Panc1 (cell line): Measurements from ENCODE around the gene FUT3. TPM values are rescaled to one million over a fixed set of nuclear protein-coding genes. Genes with fewer than 3 reads are reported as not detected.

ENCODE experiments used
- ATAC-seq: fragments of 200-7000 bp; cut with Tn5 transposase; 2 replicates; pipeline ENCODE4 v1.9.1; 2020; ENCODE audit warnings: mild to moderate bottlenecking, moderate library complexity
- BruUV-seq: library from RNA; stranded (reverse); fragments of 400-500 nt; replicated peaks from 2 replicates; lab custom pipeline; 2021; lab: Mats Ljungman, UMichigan
- CTCF ChIA-PET: fragments of 300-600 bp; sonication (Branson Sonifier 250); formaldehyde crosslinking; loops from one replicate; lab custom pipeline; 2022; ENCODE audit warnings: antibody characterized with exemption; lab: Charles Lee
- POLR2A ChIA-PET: fragments of 300-600 bp; sonication (Branson Sonifier 250); formaldehyde crosslinking; loops from one replicate; lab custom pipeline; 2022; ENCODE audit warnings: antibody characterized with exemption; lab: Charles Lee
- DNase-seq: peaks from one replicate; pipeline ENCODE4 v3.0.0-alpha.2; 2010; ENCODE audit warnings: low read depth, low spot score
- H3K27ac ChIP-seq: 2 replicates; pipeline ENCODE4 v1.5.1; 2011; ENCODE audit warnings: mild to moderate bottlenecking, low read length, inconsistent platforms
- H3K27me3 ChIP-seq: fragments of 200-500 bp; sonication (Bioruptor generic); 2 replicates; pipeline ENCODE4 v1.6.0; 2014; ENCODE audit warnings: low read length, inconsistent platforms; ENCODE audit not compliant: control insufficient read depth, insufficient read depth
- H3K36me3 ChIP-seq: fragments of 200-500 bp; sonication (Bioruptor generic); 2 replicates; pipeline ENCODE4 v1.5.1; 2014; ENCODE audit warnings: inconsistent platforms, mild to moderate bottlenecking, low read length, moderate library complexity; ENCODE audit not compliant: control insufficient read depth, insufficient read depth
- H3K4me1 ChIP-seq: 2 replicates; pipeline ENCODE4 v1.5.1; 2011; ENCODE audit warnings: inconsistent platforms, mild to moderate bottlenecking, low read length, moderate library complexity; ENCODE audit not compliant: control insufficient read depth, insufficient read depth
- H3K4me3 ChIP-seq, 2 experiments: 2 replicates each; pipeline ENCODE4 v1.5.1; 2011 to 2012; ENCODE audit warnings: low read depth in 2 of 2, low read length in 2 of 2, mild to moderate bottlenecking in 2 of 2, inconsistent platforms in 1 of 2, moderate library complexity in 1 of 2
- H3K9me3 ChIP-seq: fragments of 200-500 bp; sonication (Bioruptor generic); 2 replicates; pipeline ENCODE4 v1.5.1; 2014; ENCODE audit warnings: low read depth, mild to moderate bottlenecking, inconsistent platforms, low read length, moderate library complexity; ENCODE audit not compliant: control insufficient read depth, insufficient read depth
- CTCF ChIP-seq: fragments of 450-650 bp; IDR thresholded peaks from 2 replicates; pipeline ENCODE4 v1.5.1; 2017; ENCODE audit warnings: mild to moderate bottlenecking
- POLR2AphosphoS5 ChIP-seq: IDR thresholded peaks from 2 replicates; pipeline ENCODE4 v1.6.1; 2012; ENCODE audit warnings: mild to moderate bottlenecking, low read depth, low read length, moderate library complexity
- REST ChIP-seq, 2 experiments: IDR thresholded peaks; 2 replicates each; pipeline ENCODE4 v1.6.1; 2011 to 2012; ENCODE audit warnings: low read depth in 2 of 2, control low read depth in 1 of 2, low read length in 1 of 2, mild to moderate bottlenecking in 1 of 2, moderate library complexity in 1 of 2; ENCODE audit not compliant: insufficient read depth in 1 of 2
- SIN3A ChIP-seq: IDR thresholded peaks from 2 replicates; pipeline ENCODE4 v1.6.1; 2012; ENCODE audit warnings: low read depth, mild to moderate bottlenecking, low read length, moderate library complexity, borderline replicate concordance; ENCODE audit not compliant: insufficient read depth
- TCF7L2 ChIP-seq: IDR thresholded peaks from 2 replicates; pipeline ENCODE4 v1.6.1; 2011; ENCODE audit warnings: mild to moderate bottlenecking, low read depth, low read length, inconsistent platforms
- in situ Hi-C: cut with HindIII; loops from 2 replicates; pipeline ENCODE4 v1.10.0; 2016; ENCODE audit warnings: low sequenced_read_pairs, low pct_unique_long_range_greater_than_20kb
- intact Hi-C: fragments of 100-400 bp; cut with micrococcal nuclease; formaldehyde crosslinking; loops from one replicate; pipeline ENCODE4 v1.10.0; 2022; ENCODE audit not compliant: unreplicated experiment
- total RNA-seq: library from RNA; stranded (reverse); gene quantifications from one replicate; pipeline ENCODE4 v1.2.1, GENCODE V29; 2021; ENCODE audit not compliant: unreplicated experiment

Gene FUT3
- total RNA-seq, 1 experiment from 2014 or later, result 0.36 TPM

DNA sequence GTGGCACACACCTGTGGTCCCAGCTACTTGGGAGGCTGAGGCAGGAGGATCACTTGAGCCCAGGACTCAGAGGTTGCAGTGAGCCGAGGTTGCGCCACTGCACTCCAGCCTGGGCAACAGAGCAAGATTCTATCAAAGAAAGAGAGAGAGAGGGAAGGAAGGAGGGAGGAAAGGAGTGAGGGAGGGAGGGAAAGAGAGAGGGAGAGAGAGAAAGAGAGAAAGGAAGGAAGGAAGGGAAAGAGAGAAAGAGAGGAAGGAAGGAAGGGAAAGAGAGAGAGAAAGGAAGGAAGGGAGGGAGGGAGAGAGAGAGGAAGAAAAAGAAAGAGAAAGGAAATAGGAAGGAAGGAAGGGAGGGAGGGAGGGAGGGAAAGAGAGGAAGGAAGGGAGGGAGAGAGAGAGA, 34.0 kb downstream of the FUT3 start:
- Histone ChIP-seq H3K4me3 (no peak overlapping the region), H3K36me3 (no peaks in the 10 kb centered on the region), H3K4me1 (no peaks in the 10 kb centered on the region), H3K27me3 (no peaks in the 10 kb centered on the region), H3K9me3 (no peaks in the 10 kb centered on the region), H3K27ac (no peak overlapping the region)
- ChIA-PET CTCF (interaction anchor here (0.6 to 0.7 kb wide), 2 partner anchors 11 to 70 kb away, joined by 4 read pairs; no protein-coding TSS in a partner anchor), POLR2A (no interaction called here)
- TF ChIP-seq CTCF (no peak), POLR2AphosphoS5 (no peak), TCF7L2 (no peak), SIN3A (no peak), REST (IDR thresholded peaks at IDR 0.05; ENCODE audit: insufficient read depth in 1 of 2, low read depth in 2 of 2, low read length in 1 of 2) (no peak)
- in situ Hi-C loops (no loop called here), intact Hi-C loops (no loop called here)
- no TSS peak for BruUV-seq
- no peak for DNase-seq
- ATAC-seq, result no peak

- Histone ChIP-seq H3K4me1 (no peaks in the 10 kb centered on the region), H3K27me3 (no peaks in the 10 kb centered on the region), H3K9me3 (no peaks in the 10 kb centered on the region), H3K4me3 (no peak overlapping the region), H3K27ac (no peak overlapping the region), H3K36me3 (no peaks in the 10 kb centered on the region)
- no peak for TF ChIP-seq CTCF
- TF ChIP-seq POLR2AphosphoS5, result no peak
- TF ChIP-seq TCF7L2, result no peak
- no peak for TF ChIP-seq REST (IDR thresholded peaks at IDR 0.05; ENCODE audit: insufficient read depth in 1 of 2, low read depth in 2 of 2, low read length in 1 of 2)
- no peak for TF ChIP-seq SIN3A
- no peak for DNase-seq
- ChIA-PET CTCF (no interaction called here), POLR2A (no interaction called here)
- no TSS peak for BruUV-seq
- in situ Hi-C loops (no loop called here), intact Hi-C loops (no loop called here)
- ATAC-seq, result peak; percentile 52; the same call in 1 of the 2 replicates
These were observed 36.4 kb downstream of the FUT3 start for GRCh38 chr19:5814852-5815246.
